LNCaP clone FGC (cell line): Measurements from ENCODE around the gene KRT75.

ENCODE experiments used
- DNase-seq: peaks from one replicate; pipeline ENCODE4 v3.0.0-alpha.2; 2011; ENCODE audit warnings: low read depth
- H3K4me3 ChIP-seq: 2 replicates; pipeline ENCODE4 v1.5.1; 2011; ENCODE audit warnings: mild to moderate bottlenecking, low read depth, low read length, control low read depth
- TF ChIP-seq, protein P1 (sequence below): IDR thresholded peaks from 2 replicates; pipeline ENCODE4 v1.5.1; 2012; ENCODE audit warnings: mild to moderate bottlenecking; ENCODE audit not compliant: control insufficient read depth, insufficient read depth; ENCODE audit errors: extremely low read depth

Gene KRT75

DNA sequence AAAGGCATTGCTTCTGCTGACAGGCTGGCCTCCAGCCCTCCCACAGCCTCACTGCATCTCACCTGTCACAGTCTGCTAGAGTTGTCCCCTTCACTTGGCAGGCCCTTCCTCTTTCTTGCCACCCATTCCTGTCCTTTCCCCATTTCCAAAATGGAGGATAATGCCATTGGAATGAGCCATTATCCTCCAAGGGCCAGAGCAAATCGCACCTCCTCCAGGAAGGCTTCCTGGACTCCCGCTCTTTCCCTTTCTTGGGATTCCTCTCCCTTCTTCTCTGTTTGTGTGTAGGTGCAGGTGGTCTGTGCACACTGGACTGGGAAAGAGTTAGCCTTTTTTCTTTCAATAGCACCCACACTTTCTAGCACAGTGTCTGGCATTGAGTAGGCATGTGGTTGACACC, 31.8 kb downstream of the KRT75 start:
- no peak overlapping the region for H3K4me3 ChIP-seq
- no peak for DNase-seq
- TF ChIP-seq, protein P1, sequence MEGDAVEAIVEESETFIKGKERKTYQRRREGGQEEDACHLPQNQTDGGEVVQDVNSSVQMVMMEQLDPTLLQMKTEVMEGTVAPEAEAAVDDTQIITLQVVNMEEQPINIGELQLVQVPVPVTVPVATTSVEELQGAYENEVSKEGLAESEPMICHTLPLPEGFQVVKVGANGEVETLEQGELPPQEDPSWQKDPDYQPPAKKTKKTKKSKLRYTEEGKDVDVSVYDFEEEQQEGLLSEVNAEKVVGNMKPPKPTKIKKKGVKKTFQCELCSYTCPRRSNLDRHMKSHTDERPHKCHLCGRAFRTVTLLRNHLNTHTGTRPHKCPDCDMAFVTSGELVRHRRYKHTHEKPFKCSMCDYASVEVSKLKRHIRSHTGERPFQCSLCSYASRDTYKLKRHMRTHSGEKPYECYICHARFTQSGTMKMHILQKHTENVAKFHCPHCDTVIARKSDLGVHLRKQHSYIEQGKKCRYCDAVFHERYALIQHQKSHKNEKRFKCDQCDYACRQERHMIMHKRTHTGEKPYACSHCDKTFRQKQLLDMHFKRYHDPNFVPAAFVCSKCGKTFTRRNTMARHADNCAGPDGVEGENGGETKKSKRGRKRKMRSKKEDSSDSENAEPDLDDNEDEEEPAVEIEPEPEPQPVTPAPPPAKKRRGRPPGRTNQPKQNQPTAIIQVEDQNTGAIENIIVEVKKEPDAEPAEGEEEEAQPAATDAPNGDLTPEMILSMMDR, result no peak

DNA sequence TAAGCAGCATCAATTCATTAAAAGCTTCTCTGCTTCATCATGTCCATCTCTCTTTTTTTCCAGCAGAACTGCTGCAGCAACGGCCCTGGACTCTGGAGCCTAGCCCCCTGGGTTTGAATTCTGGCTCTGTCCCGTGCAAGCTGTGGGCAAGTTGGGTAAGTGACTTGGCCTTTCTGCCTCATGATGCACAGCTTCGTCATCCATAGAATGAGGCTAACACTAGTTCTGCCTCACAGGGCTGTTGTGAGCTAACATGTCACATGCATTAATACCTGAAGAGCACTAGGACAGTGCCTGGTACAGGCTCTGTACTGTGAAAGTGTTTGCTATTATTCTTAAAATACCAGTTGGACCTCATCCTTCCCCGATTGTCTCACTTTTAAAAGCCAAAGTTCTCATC, 32.2 kb downstream of the KRT75 start:
- no peak overlapping the region for H3K4me3 ChIP-seq
- DNase-seq, result no peak
- TF ChIP-seq, protein P1, result no peak

DNA sequence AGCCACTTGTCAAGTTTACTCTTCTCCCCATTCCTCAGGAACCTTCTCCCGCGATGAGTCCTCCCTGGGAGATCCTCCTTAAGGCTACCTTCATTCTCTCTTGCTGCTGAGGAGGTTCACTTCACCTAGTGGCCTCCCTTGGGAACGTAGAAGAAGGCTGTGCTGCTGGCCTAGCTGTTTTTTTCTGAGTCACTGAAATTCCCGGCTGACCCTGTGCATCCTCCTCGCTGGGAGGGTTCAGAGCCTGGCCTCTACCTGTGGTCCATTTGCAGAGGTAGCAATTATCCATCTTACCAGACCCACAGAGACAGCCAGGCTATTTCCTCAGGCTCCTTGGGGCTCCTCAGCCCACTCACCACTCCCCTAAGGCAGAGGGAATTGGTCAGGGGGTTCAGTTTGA, 32.6 kb downstream of the KRT75 start:
- TF ChIP-seq, protein P1, result no peak
- no peak overlapping the region for H3K4me3 ChIP-seq
- DNase-seq, result no peak

DNA sequence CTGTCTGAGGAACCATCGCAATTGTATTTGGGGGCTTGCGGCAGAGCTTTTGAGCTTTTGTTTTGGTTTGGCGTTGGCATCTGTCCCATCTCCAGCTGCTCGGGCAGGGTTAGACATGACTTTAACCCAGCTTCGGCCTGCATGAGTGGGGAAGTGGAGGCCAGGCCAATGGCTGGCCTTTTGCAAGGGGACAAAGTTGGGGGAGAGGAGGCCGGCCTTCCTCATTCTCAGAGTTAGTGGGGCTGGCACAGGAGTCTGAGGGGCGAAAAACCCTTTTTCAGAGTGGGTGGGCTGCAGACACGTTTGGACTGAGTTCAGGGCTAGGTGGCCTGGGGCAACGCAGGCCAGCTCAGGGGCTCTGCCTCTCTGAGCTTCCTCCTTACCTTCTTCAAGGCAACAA, 33.3 kb downstream of the KRT75 start:
- TF ChIP-seq, protein P1, result no peak
- no peak for DNase-seq
- no peak overlapping the region for H3K4me3 ChIP-seq

DNA sequence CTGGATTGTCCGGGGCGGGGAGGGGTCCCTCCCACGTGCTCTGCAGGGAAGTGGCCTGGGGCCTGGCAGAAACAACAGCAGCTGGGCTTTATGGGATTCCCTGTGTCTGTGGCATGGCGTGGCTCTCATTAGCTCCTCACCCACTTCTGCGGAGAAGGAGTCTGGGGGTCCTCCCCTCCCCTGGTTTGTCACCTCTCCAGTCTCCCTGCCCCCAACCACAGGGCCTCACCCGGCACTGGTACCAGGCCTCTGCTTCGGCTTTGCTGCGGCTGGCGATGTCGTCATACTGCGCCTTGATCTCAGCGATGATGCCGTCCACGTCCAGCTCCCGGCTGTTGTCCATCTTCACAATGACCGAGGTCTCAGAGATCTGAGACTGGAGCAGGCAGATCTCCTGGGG, 34.4 kb downstream of the KRT75 start:
- no peak for DNase-seq
- H3K4me3 ChIP-seq, result no peak overlapping the region
- TF ChIP-seq, protein P1, result no peak

DNA sequence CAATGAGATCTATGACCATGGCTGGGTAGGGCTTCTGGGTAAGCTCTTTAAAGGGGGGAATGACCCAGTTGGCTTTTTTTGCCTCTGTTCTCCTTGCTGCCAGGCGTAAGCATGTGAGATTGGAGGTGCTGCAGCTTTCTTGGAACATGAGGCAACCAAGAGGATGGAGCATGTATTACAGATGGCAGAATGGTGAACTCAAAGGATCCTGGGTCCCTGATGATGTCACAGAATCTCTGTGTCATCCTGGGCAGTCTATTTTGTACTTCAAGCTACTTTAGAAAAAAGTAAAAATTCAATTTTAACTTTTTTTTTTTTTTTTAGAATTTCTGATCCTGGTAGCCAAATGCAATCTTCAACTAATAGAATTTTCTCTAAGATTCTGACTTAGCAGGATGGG, 36.0 kb downstream of the KRT75 start:
- no peak overlapping the region for H3K4me3 ChIP-seq
- DNase-seq, result no peak
- TF ChIP-seq, protein P1, result no peak

DNA sequence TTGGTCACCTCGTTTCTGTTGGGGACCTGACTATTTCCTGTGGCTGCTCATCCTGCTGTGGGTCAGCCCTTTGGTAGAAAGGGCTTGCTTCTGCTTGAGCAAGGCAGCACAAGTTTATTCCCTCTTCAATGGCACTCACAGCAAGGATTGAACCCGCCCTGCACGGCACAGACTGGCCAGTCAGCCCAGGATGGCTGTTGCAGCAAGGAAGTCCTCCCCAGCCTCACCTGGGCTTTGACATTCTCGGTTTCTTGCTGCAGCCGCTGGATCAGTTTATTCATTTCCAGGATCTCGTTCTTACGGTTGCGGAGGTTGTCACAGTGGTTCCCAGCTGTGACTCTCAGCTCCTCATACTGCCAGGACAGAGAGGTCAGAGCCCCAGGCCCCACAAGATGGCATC, 37.5 kb downstream of the KRT75 start:
- TF ChIP-seq, protein P1, result no peak
- no peak for DNase-seq
- no peak overlapping the region for H3K4me3 ChIP-seq
